ENCODE results near the gene NRXN3.

- TF ChIP-seq CTCF (optimal IDR thresholded peaks at IDR 0.05 in 1 of 3, IDR thresholded peaks at IDR 0.05 in 1 of 3, conservative IDR thresholded peaks at IDR 0.05 in 1 of 3; ENCODE audit: extremely low read depth in 1 of 3, insufficient read depth in 2 of 3, low read length in 3 of 3) (peak in 2 of 3 experiments; percentile 7 to 16), EZH2 (IDR thresholded peaks at IDR 0.05; ENCODE audit: low read length) (no peak)
These were observed 28.6 kb upstream of the NRXN3 start for GRCh38 chr14:78141590-78141989.
